Body of pancreas (tissue), 4 donors: Measurements from ENCODE around the gene CDH10. TPM values are rescaled to one million over a fixed set of nuclear protein-coding genes. Genes with fewer than 3 reads are reported as not detected.
A peak's percentile ranks its signal among the peaks of the same experiment; 100 is the strongest.

Experiments
- ATAC-seq: fragments of 150-250 bp; one replicate; pipeline ENCODE4 v1.9.1; 2016
- DNase-seq, 4 donors: peaks; one replicate each; pipeline ENCODE4 v3.0.0-alpha.2; 2019
- H3K27ac ChIP-seq, 4 donors: fragments of 200-600 bp; sonication (generic); 1 replicate in 3 of 4; 2 replicates in 1 of 4; pipeline versions ENCODE4 v1.5.1 to v1.6.1; 2016 to 2019; ENCODE audit warnings: mild to moderate bottlenecking in 1 of 4, mixed read lengths in 1 of 4, moderate library complexity in 1 of 4
- H3K27me3 ChIP-seq, 2 donors: fragments of 200-600 bp; sonication (generic); one replicate each; pipeline ENCODE4 v1.6.0; 2016; ENCODE audit warnings: mild to moderate bottlenecking in 1 of 2
- H3K36me3 ChIP-seq, 2 donors: fragments of 200-600 bp; sonication (generic); replicated peaks in 1 of 2; 2 replicates each; pipeline ENCODE4 v1.5.1; 2016; ENCODE audit warnings: low read depth in 2 of 2; ENCODE audit not compliant: insufficient read depth in 1 of 2
- H3K4me1 ChIP-seq: fragments of 200-600 bp; sonication (generic); one replicate; pipeline ENCODE4 v1.6.0; 2016
- H3K4me3 ChIP-seq, 2 donors: fragments of 200-600 bp; sonication (generic); 1 replicate in 1 of 2; 2 replicates in 1 of 2; pipeline ENCODE4 v1.5.1; 2016 to 2019
- H3K9me3 ChIP-seq, 3 donors: fragments of 200-600 bp; sonication (generic); 1 replicate in 2 of 3; 2 replicates in 1 of 3; pipeline ENCODE4 v1.5.1; 2016
- CTCF ChIP-seq, 7 experiments: fragments of 450-650 bp in 4 of 7; fragments of 200-600 bp in 3 of 7; sonication (generic) in 3 of 7; IDR thresholded peaks; one replicate each; pipeline ENCODE4 v1.5.1; 2016 to 2019; ENCODE audit warnings: antibody characterized with exemption in 7 of 7
- POLR2A ChIP-seq, 3 donors: fragments of 450-650 bp; IDR thresholded peaks; one replicate each; pipeline ENCODE4 v1.6.1; 2016; ENCODE audit warnings: antibody characterized with exemption in 3 of 3, mild to moderate bottlenecking in 2 of 3
- WGBS, 2 donors: methylation state at CpG; one replicate each; pipeline ENCODE4 v1.1.5; 2017; 5-methylcytosine and 5-hydroxymethylcytosine counted together
- intact Hi-C: fragments of 100-400 bp; cut with DNase I; formaldehyde crosslinking; loops from one replicate; pipeline ENCODE4 v1.15.1; 2023
- total RNA-seq, 2 donors: library from RNA; depleted of rRNA; stranded (reverse); fragments of >200 nt; gene quantifications; one replicate each; pipeline ENCODE4 v1.1.0, GENCODE V29; 2016

CDH10 gene
- total RNA-seq: under 1 TPM in 1 of 2 donors, not detected in 1; 0.26 TPM

- Histone ChIP-seq H3K4me3 (no peak within 1 kb of the TSS), H3K27ac (no peak within 1 kb of the TSS), H3K36me3 (no peaks in the 10 kb centered on the region), H3K27me3 (peaks cover 0 to 2% of the 10 kb centered on the region in 2 donors), H3K4me1 (no peaks in the 10 kb centered on the region), H3K9me3 (no peaks in the 10 kb centered on the region)
- 1% methylated on average over 14 of the region's 14 CpGs for WGBS, 2 donors
- no peak for ATAC-seq
- intact Hi-C loops: no loop called here
- peak in 3 of 4 donors; percentile 16 to 34 (median 26) for DNase-seq
- TF ChIP-seq POLR2A (IDR thresholded peaks at IDR 0.05): peak in 1 of 3 donors; percentile 25
- TF ChIP-seq CTCF (IDR thresholded peaks at IDR 0.05): no peak
Measured at GRCh38 chr5:24644761-24645160, at the start of gene CDH10. Gene CDH10 (minus strand): TSS chr5:24644978. CDS start chr5:24593490, 51,488 bp downstream.

GRCh38 chr5:24693609-24694008 lies 48.8 kb upstream of the CDH10 start:
- no peak overlapping the region for H3K4me3 ChIP-seq
- no peak overlapping the region for H3K27ac ChIP-seq
- no peak for DNase-seq
- ATAC-seq: no peak
- intact Hi-C loops: no loop called here
- H3K36me3 ChIP-seq: no peaks in the 10 kb centered on the region
- TF ChIP-seq POLR2A (IDR thresholded peaks at IDR 0.05) (no peak), CTCF (IDR thresholded peaks at IDR 0.05) (no peak)
- H3K9me3 ChIP-seq: no peaks in the 10 kb centered on the region
- no peaks in the 10 kb centered on the region for H3K27me3 ChIP-seq
- H3K4me1 ChIP-seq: no peaks in the 10 kb centered on the region

- Histone ChIP-seq H3K9me3 (peaks cover 0 to 6% (median 0%) of the 10 kb centered on the region in 3 donors), H3K4me1 (no peaks in the 10 kb centered on the region), H3K4me3 (no peak overlapping the region), H3K27me3 (no peaks in the 10 kb centered on the region), H3K27ac (no peak overlapping the region), H3K36me3 (no peaks in the 10 kb centered on the region)
- DNase-seq (no peak), ATAC-seq (no peak)
- WGBS, 2 donors: 84 to 89% methylated on average over 4 of the region's 4 CpGs
- intact Hi-C loops: no loop called here
- TF ChIP-seq POLR2A (IDR thresholded peaks at IDR 0.05): no peak
- TF ChIP-seq CTCF (IDR thresholded peaks at IDR 0.05): no peak
Measured at GRCh38 chr5:24691074-24691473, 46.3 kb upstream of the CDH10 start.

- intact Hi-C loops: no loop called here
- no peak for ATAC-seq
Measured at GRCh38 chr5:24681106-24681505, 36.3 kb upstream of the CDH10 start.

More at GRCh38 chr5:24681106-24681505, 36.3 kb upstream of the CDH10 start:
- TF ChIP-seq POLR2A (IDR thresholded peaks at IDR 0.05): no peak
- no peak for TF ChIP-seq CTCF (IDR thresholded peaks at IDR 0.05)
- WGBS, 2 donors: 50 to 60% methylated on average over 1 of the region's 1 CpG
- Histone ChIP-seq H3K4me1 (no peaks in the 10 kb centered on the region), H3K36me3 (no peaks in the 10 kb centered on the region), H3K4me3 (no peak overlapping the region), H3K27ac (no peak overlapping the region), H3K27me3 (no peaks in the 10 kb centered on the region), H3K9me3 (peaks cover 0 to 11% (median 0%) of the 10 kb centered on the region in 3 donors)
- no peak for DNase-seq
